ENCODE results near the gene DCDC1. TPM values are rescaled to one million over a fixed set of nuclear protein-coding genes. Genes with fewer than 3 reads are reported as not detected.

Gene DCDC1
- total RNA-seq, 2 experiments from 2014 or later, result 0.13 TPM; not detected in 1

DNA sequence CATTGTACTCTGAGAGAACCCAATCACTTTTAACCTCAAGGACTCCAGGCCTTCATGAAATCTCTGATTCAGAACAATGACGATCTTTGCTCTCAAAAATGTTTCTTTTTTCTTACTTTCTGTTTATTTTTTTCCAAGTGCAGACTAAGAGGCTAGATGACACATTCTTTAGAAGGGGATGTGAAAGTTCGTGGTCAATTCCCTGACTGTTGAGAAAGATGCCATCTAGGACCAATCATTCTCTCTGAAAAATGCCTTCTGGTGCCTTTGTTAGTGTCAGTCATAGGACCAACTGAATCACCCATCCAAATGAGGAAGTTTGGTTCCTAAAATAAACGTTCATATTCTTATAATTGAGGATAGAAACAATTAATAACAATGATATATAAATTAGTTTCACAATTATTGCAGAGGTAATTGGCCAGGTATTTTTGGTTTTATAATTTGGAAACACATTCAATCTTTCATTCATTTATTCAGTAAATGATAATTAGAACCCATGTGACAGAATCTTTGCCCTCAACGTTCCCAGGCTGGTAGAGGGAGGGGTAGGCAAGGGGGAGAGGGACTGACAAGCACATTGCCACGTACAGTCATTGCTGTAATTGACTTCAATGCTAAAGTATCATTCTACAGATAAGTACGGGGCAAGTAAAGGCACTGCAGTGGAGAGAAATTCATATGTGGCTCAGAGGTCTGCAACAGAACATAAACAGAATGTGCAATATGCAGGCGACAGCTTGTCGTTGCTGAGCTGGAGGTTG, 450.0 kb downstream of the DCDC1 start:
- H3K27ac ChIP-seq (ENCODE audit: low read depth, low read length, poor library complexity, severe bottlenecking), result no peak overlapping the region
- no peak overlapping the region for H3K4me3 ChIP-seq (ENCODE audit: low read depth, low read length, poor library complexity, severe bottlenecking)
- H3K4me2 ChIP-seq (ENCODE audit: low read length), result no peak overlapping the region
- no peak overlapping the region for H2AFZ ChIP-seq (ENCODE audit: low read length)
- H3K79me2 ChIP-seq (ENCODE audit: insufficient read depth, low read depth, low read length), result no peaks in the 10 kb centered on the region
- no peaks in the 10 kb centered on the region for H3K4me1 ChIP-seq (ENCODE audit: insufficient read depth, low read length, poor library complexity, severe bottlenecking)
- no peak for DNase-seq (ENCODE audit: low spot score)
- no peaks in the 10 kb centered on the region for H3K36me3 ChIP-seq (ENCODE audit: insufficient read depth, low read length)
- no peaks in the 10 kb centered on the region for H3K9me2 ChIP-seq (ENCODE audit: insufficient read depth, low read length)
- intact Hi-C loops (cut with micrococcal nuclease; ENCODE audit: unreplicated experiment), result loop anchor here (2.0 to 10.0 kb wide), 2 partner anchors 573 to 795 kb away; no protein-coding TSS in a partner anchor
- CTCF ChIA-PET (ENCODE audit: unreplicated experiment), result no interaction called here
- no peaks in the 10 kb centered on the region for H4K20me1 ChIP-seq (ENCODE audit: insufficient read depth, low read length)
- POLR2A ChIA-PET, result no interaction called here
- H3K9me3 ChIP-seq (ENCODE audit: low read length), result no peaks in the 10 kb centered on the region
- BruUV-seq (replicated peaks), result no TSS peak
- no peak for TF ChIP-seq EZH2phosphoT487 (IDR thresholded peaks at IDR 0.05; ENCODE audit: borderline replicate concordance, low read depth, low read length)
- TF ChIP-seq, protein P1, sequence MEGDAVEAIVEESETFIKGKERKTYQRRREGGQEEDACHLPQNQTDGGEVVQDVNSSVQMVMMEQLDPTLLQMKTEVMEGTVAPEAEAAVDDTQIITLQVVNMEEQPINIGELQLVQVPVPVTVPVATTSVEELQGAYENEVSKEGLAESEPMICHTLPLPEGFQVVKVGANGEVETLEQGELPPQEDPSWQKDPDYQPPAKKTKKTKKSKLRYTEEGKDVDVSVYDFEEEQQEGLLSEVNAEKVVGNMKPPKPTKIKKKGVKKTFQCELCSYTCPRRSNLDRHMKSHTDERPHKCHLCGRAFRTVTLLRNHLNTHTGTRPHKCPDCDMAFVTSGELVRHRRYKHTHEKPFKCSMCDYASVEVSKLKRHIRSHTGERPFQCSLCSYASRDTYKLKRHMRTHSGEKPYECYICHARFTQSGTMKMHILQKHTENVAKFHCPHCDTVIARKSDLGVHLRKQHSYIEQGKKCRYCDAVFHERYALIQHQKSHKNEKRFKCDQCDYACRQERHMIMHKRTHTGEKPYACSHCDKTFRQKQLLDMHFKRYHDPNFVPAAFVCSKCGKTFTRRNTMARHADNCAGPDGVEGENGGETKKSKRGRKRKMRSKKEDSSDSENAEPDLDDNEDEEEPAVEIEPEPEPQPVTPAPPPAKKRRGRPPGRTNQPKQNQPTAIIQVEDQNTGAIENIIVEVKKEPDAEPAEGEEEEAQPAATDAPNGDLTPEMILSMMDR (conservative IDR thresholded peaks at IDR 0.05; ENCODE audit: low read length), result no peak

- no peaks in the 10 kb centered on the region for H4K20me1 ChIP-seq (ENCODE audit: insufficient read depth, low read length)
- DNase-seq (ENCODE audit: low spot score), result peak; percentile 62
- H2AFZ ChIP-seq (ENCODE audit: low read length), result no peak overlapping the region
- no peak overlapping the region for H3K4me2 ChIP-seq (ENCODE audit: low read length)
- no peaks in the 10 kb centered on the region for H3K9me2 ChIP-seq (ENCODE audit: insufficient read depth, low read length)
- POLR2A ChIA-PET, result no interaction called here
- no peak overlapping the region for H3K27ac ChIP-seq (ENCODE audit: low read depth, low read length, poor library complexity, severe bottlenecking)
- no peak overlapping the region for H3K4me3 ChIP-seq (ENCODE audit: low read depth, low read length, poor library complexity, severe bottlenecking)
- H3K36me3 ChIP-seq (ENCODE audit: insufficient read depth, low read length), result no peaks in the 10 kb centered on the region
- CTCF ChIA-PET (ENCODE audit: unreplicated experiment), result no interaction called here
- intact Hi-C loops (cut with micrococcal nuclease; ENCODE audit: unreplicated experiment), result loop anchor here (2.0 to 10.0 kb wide), 2 partner anchors 571 to 793 kb away; no protein-coding TSS in a partner anchor
- no TSS peak for BruUV-seq (replicated peaks)
- no peaks in the 10 kb centered on the region for H3K79me2 ChIP-seq (ENCODE audit: insufficient read depth, low read depth, low read length)
- TF ChIP-seq EZH2phosphoT487 (IDR thresholded peaks at IDR 0.05; ENCODE audit: borderline replicate concordance, low read depth, low read length), result no peak
- TF ChIP-seq, protein P1 (conservative IDR thresholded peaks at IDR 0.05; ENCODE audit: low read length), result peak; percentile 89
- H3K4me1 ChIP-seq (ENCODE audit: insufficient read depth, low read length, poor library complexity, severe bottlenecking), result no peaks in the 10 kb centered on the region
- no peaks in the 10 kb centered on the region for H3K9me3 ChIP-seq (ENCODE audit: low read length)
These were observed 451.6 kb downstream of the DCDC1 start for GRCh38 chr11:30917859-30918478.

DNA sequence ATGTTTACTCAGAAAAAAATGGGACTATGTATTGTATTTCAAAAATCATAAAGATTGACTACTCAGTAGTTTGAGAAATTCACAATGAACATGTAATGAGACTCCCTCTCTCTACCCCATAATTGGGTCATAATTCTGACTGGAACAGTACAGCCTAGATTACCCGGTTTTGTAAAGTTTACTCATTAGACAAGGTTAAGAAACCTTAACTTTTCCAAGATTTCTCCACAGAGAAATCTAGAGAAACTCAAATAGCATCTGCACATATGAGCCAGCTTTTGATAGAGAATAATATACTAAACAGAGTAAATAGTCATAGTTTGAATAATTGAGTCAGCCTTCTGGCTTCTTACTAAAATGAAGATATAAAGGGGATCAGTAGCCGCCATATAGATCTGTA, 452.3 kb downstream of the DCDC1 start:
- Histone ChIP-seq H3K4me3 (ENCODE audit: low read depth, low read length, poor library complexity, severe bottlenecking) (no peak overlapping the region), H4K20me1 (ENCODE audit: insufficient read depth, low read length) (no peaks in the 10 kb centered on the region), H3K9me3 (ENCODE audit: low read length) (no peaks in the 10 kb centered on the region), H3K36me3 (ENCODE audit: insufficient read depth, low read length) (no peaks in the 10 kb centered on the region), H2AFZ (ENCODE audit: low read length) (no peak overlapping the region), H3K79me2 (ENCODE audit: insufficient read depth, low read depth, low read length) (no peaks in the 10 kb centered on the region), H3K27ac (ENCODE audit: low read depth, low read length, poor library complexity, severe bottlenecking) (no peak overlapping the region), H3K4me1 (ENCODE audit: insufficient read depth, low read length, poor library complexity, severe bottlenecking) (no peaks in the 10 kb centered on the region), H3K4me2 (ENCODE audit: low read length) (no peak overlapping the region), H3K9me2 (ENCODE audit: insufficient read depth, low read length) (no peaks in the 10 kb centered on the region)
- no peak for TF ChIP-seq EZH2phosphoT487 (IDR thresholded peaks at IDR 0.05; ENCODE audit: borderline replicate concordance, low read depth, low read length)
- TF ChIP-seq, protein P1 (conservative IDR thresholded peaks at IDR 0.05; ENCODE audit: low read length), result no peak
- ChIA-PET POLR2A (no interaction called here), CTCF (ENCODE audit: unreplicated experiment) (no interaction called here)
- BruUV-seq (replicated peaks), result no TSS peak
- no peak for DNase-seq (ENCODE audit: low spot score)
- intact Hi-C loops (cut with micrococcal nuclease; ENCODE audit: unreplicated experiment), result loop anchor here (10.0 kb wide), 1 partner anchor 792 kb away; no protein-coding TSS in a partner anchor
